T1000 (cell line): Measurements from ENCODE around the gene LLCFC1.

Experiments
- DNase-seq: peaks from one replicate; lab custom pipeline; 2025; ENCODE audit warnings: mixed read lengths; lab: John Stamatoyannopoulos, UW

LLCFC1 gene

GRCh38 chr7:142939226-142939910 is at the start of gene LLCFC1:
Gene LLCFC1, plus strand, starts transcription at chr7:142939484. Its CDS starts 138 bp downstream, at chr7:142939622.
- DNase-seq: no peak

GRCh38 chr7:142889816-142890215 is 49.5 kb upstream of the LLCFC1 start:
- no peak for DNase-seq

GRCh38 chr7:142890874-142891485 is 48.3 kb upstream of the LLCFC1 start:
- no peak for DNase-seq

- no peak for DNase-seq
These were observed 47.7 kb upstream of the LLCFC1 start for GRCh38 chr7:142891490-142892082.

GRCh38 chr7:142892951-142893350 is 46.3 kb upstream of the LLCFC1 start:
- no peak for DNase-seq

GRCh38 chr7:142894112-142894984 is 44.9 kb upstream of the LLCFC1 start:
- DNase-seq: no peak

- DNase-seq: no peak
These were observed 44.2 kb upstream of the LLCFC1 start for GRCh38 chr7:142894985-142895593.

- no peak for DNase-seq
These were observed 43.1 kb upstream of the LLCFC1 start for GRCh38 chr7:142896151-142896550.

GRCh38 chr7:142896741-142897379 is 42.4 kb upstream of the LLCFC1 start:
- DNase-seq: no peak

- DNase-seq: no peak
These were observed 41.6 kb upstream of the LLCFC1 start for GRCh38 chr7:142897691-142898090.

- no peak for DNase-seq
These were observed 40.7 kb upstream of the LLCFC1 start for GRCh38 chr7:142898377-142899170.

GRCh38 chr7:142899661-142900060 is 39.6 kb upstream of the LLCFC1 start:
- DNase-seq: no peak

GRCh38 chr7:142901426-142902259 is 37.6 kb upstream of the LLCFC1 start:
- DNase-seq: no peak

- DNase-seq: no peak
These were observed 35.2 kb upstream of the LLCFC1 start for GRCh38 chr7:142904128-142904527.

GRCh38 chr7:142905759-142906158 is 33.5 kb upstream of the LLCFC1 start:
- DNase-seq: no peak

- DNase-seq: no peak
These were observed 32.6 kb upstream of the LLCFC1 start for GRCh38 chr7:142906643-142907042.

GRCh38 chr7:142908290-142908689 is 31.0 kb upstream of the LLCFC1 start:
- DNase-seq: no peak

GRCh38 chr7:142908921-142909890 is 30.1 kb upstream of the LLCFC1 start:
- no peak for DNase-seq
